ENCODE results near the gene RNF10.
A peak's percentile ranks its signal among the peaks of the same experiment; 100 is the strongest.

The RNF10 gene

GRCh38 chr12:120540445-120540844, 6.3 kb downstream of the RNF10 start:
- H3K4me1 Mint-ChIP-seq = peaks cover 36% of the 10 kb centered on the region
- H3K36me3 Mint-ChIP-seq (ENCODE audit: low read depth) = peaks cover 72% of the 10 kb centered on the region
- no peak for DNase-seq
- H3K9me3 Mint-ChIP-seq = no peaks in the 10 kb centered on the region
- no peak overlapping the region for H3K4me3 Mint-ChIP-seq
- no peaks in the 10 kb centered on the region for H3K27me3 Mint-ChIP-seq (ENCODE audit: low read depth, poor library complexity)
- H3K27ac Mint-ChIP-seq = peak overlapping the region; percentile 55
- TF ChIP-seq CTCF (IDR thresholded peaks at IDR 0.05) = no peak

GRCh38 chr12:120542166-120542565, 8.0 kb downstream of the RNF10 start:
- no peaks in the 10 kb centered on the region for H3K9me3 Mint-ChIP-seq
- no peak overlapping the region for H3K27ac Mint-ChIP-seq
- peaks cover 64% of the 10 kb centered on the region for H3K36me3 Mint-ChIP-seq (ENCODE audit: low read depth)
- H3K4me3 Mint-ChIP-seq = no peak overlapping the region
- no peak for DNase-seq
- no peaks in the 10 kb centered on the region for H3K27me3 Mint-ChIP-seq (ENCODE audit: low read depth, poor library complexity)
- TF ChIP-seq CTCF (IDR thresholded peaks at IDR 0.05) = no peak
- H3K4me1 Mint-ChIP-seq = peaks cover 24% of the 10 kb centered on the region

GRCh38 chr12:120544691-120545090, 10.5 kb downstream of the RNF10 start:
- Mint-ChIP-seq H3K4me3 (no peak overlapping the region), H3K9me3 (no peaks in the 10 kb centered on the region), H3K27ac (no peak overlapping the region), H3K36me3 (ENCODE audit: low read depth) (peaks cover 45% of the 10 kb centered on the region), H3K27me3 (ENCODE audit: low read depth, poor library complexity) (no peaks in the 10 kb centered on the region), H3K4me1 (peaks cover 4% of the 10 kb centered on the region)
- no peak for DNase-seq
- TF ChIP-seq CTCF (IDR thresholded peaks at IDR 0.05) = no peak

- Mint-ChIP-seq H3K9me3 (no peaks in the 10 kb centered on the region), H3K27ac (no peak overlapping the region), H3K4me3 (no peak overlapping the region), H3K27me3 (ENCODE audit: low read depth, poor library complexity) (no peaks in the 10 kb centered on the region), H3K4me1 (peaks cover 4% of the 10 kb centered on the region), H3K36me3 (ENCODE audit: low read depth) (peaks cover 36% of the 10 kb centered on the region)
- TF ChIP-seq CTCF (IDR thresholded peaks at IDR 0.05) = no peak
- no peak for DNase-seq
Observed at GRCh38 chr12:120546050-120546386, 11.9 kb downstream of the RNF10 start.

- no peak for TF ChIP-seq CTCF (IDR thresholded peaks at IDR 0.05)
- no peaks in the 10 kb centered on the region for H3K9me3 Mint-ChIP-seq
- no peaks in the 10 kb centered on the region for H3K27me3 Mint-ChIP-seq (ENCODE audit: low read depth, poor library complexity)
- H3K27ac Mint-ChIP-seq = no peak overlapping the region
- H3K4me1 Mint-ChIP-seq = no peaks in the 10 kb centered on the region
- H3K4me3 Mint-ChIP-seq = no peak overlapping the region
- DNase-seq = no peak
- peaks cover 41% of the 10 kb centered on the region for H3K36me3 Mint-ChIP-seq (ENCODE audit: low read depth)
Observed at GRCh38 chr12:120554678-120555077, 20.5 kb downstream of the RNF10 start.

GRCh38 chr12:120557589-120557988, 23.4 kb downstream of the RNF10 start:
- no peak overlapping the region for H3K4me3 Mint-ChIP-seq
- H3K27ac Mint-ChIP-seq = no peak overlapping the region
- no peak for TF ChIP-seq CTCF (IDR thresholded peaks at IDR 0.05)
- no peaks in the 10 kb centered on the region for H3K27me3 Mint-ChIP-seq (ENCODE audit: low read depth, poor library complexity)
- DNase-seq = no peak
- H3K9me3 Mint-ChIP-seq = no peaks in the 10 kb centered on the region
- H3K4me1 Mint-ChIP-seq = peaks cover 2% of the 10 kb centered on the region
- peaks cover 57% of the 10 kb centered on the region for H3K36me3 Mint-ChIP-seq (ENCODE audit: low read depth)

Data from nephron progenitor cell (in vitro differentiated cells).